HT1080 (cell line): ENCODE results near the gene SPRYD3. TPM values are rescaled to one million over a fixed set of nuclear protein-coding genes. Genes with fewer than 3 reads are reported as not detected.

Experiments used
- DNase-seq: peaks from one replicate; pipeline ENCODE4 v3.0.0-alpha.2; 2015; ENCODE audit warnings: low read depth
- total RNA-seq: library from RNA; depleted of rRNA; stranded (reverse); fragments of >200 nt; shearing (Covaris generic); gene quantifications from 2 replicates; pipeline ENCODE4 v1.2.3, GENCODE V29; 2014

The SPRYD3 gene
- total RNA-seq, 1 experiment from 2014 or later, result 12.7 TPM

DNA sequence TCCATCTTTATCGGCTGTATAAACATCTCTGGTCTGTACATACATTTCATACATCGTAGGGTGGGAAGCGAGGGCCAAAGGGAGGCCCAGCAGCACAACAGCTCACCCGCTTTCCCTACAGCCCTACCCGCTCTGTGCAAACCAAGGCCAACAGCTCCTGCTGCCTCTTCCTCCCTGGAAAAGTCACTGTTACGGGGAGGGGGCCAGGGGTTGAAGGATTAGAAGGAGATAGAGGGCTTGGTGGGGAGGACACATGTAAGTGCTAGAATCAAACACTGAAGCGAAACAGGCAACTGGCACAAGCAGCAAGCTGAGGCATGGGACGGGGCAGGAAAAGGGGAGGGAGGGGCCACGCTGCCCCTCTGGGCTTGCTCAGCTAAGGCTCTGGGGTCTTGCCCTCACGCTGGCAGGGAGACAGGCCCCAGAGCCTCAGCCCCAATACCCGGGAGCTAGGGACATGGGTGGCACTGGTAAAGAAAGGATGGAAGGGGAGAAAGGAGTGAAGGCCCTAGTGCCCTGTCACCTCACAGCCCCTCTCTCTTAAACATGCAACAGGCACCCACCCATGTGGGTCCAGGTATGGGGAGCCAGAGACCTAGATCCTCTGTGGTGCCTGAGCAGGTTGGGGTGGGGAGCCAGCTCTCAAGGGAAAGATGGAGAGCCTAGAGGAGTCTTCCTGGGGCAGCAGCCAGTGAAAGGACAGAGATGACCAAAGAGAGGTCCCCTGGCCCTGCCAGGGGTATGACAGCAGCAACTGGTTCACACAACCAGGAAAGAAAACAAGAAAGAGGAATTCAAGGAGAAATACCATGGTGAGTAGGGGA is 14.4 kb downstream of the SPRYD3 start:
- DNase-seq, result no peak

GRCh38 chr12:53063708-53064612 is 15.2 kb downstream of the SPRYD3 start:
- DNase-seq, result no peak

DNA sequence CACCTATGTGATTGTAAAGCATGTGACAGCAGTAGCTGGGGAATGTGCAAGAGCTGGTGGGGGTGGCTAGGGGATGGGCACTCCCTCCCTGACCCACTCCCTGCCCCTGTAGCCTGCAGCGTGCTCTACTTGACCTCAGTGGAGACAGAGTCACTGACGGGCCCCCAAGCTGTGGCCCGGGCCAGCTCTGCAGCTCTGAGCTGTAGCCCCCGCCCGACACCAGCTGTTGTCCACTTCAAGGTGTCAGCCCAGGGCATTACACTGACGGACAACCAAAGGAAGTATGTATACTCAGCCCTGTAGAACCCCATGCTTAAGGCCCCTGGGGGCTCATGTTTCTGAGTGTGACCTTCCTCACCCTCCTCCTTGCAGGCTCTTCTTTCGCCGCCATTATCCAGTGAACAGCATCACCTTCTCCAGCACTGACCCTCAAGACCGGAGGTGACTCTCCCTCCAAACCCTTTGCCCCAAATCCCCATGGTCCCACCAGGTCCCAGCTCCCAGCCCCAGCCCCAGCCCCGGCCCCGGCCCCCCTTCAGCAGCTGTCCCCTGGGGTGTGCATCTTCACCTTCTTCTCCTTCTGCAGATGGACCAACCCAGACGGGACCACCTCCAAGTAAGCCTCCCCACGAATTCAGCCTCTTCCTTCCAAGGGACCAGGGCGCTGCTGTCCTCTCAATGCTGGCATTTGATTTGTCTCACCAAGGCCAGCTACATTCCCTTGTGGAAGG is 16.0 kb downstream of the SPRYD3 start:
- DNase-seq, result no peak

DNA sequence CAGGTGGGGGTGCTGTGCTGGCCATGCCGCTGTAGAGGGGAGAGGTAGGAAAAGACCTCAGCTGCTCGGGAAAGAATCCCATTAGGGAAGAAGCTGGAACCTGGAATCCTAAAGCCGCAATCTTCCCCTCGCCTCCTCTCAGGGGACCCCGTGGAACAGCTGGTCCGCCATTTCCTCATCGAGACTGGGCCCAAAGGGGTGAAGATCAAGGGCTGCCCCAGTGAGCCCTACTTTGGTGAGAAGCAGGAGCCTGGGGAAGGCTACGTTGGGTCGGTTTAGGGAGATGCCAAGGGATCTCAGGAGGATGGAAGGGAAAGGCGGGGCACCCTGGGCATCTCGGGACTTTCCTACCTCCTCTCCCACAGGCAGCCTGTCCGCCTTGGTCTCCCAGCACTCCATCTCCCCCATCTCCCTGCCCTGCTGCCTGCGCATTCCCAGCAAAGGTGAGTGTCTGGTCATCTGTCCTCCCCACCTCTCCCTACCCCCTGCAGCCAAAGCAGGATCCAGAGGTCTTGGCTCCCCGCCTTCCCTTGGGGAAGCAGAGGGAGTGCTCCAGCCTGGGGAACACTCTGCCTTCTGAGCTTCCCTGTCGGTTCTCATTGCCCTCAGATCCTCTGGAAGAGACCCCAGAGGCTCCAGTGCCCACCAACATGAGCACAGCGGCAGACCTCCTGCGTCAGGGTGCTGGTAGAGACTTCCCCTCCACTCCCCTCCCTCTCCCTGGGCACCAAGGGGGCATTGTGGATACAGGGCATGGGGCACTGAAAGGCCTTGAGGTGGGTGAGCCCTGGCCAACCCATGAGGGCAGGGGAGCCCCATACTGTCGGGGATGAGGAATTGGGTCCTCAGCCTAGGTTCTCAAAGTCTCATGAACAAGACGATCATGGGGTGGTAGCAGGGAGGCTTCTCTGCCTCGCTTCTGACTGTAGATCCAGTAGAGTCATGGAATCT is 16.9 kb downstream of the SPRYD3 start:
- no peak for DNase-seq

DNA sequence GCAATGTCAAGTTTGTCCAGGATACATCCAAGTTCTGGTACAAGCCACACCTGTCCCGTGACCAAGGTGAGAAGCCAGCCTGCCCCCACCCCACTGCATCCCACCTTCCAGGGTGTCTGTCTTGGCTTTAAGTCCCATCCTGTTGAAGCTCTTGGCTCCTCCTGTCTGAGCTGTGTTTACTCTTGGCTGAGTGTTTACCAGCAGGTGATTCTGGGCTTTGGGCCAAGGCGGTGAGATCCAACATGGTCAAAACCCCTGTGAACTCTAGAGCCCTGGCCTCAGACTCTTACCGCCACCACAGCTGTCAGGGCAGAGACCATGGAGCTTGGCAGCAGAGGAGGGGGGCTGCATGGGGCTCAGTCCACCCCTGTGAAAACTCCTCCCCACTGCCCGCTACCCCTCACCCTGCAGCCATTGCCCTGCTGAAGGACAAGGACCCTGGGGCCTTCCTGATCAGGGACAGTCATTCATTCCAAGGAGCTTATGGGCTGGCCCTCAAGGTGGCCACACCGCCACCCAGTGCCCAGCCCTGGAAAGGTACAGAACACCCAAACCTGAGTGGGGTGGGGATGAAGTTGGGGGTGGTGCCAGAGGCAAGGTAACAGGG is 17.7 kb downstream of the SPRYD3 start:
- no peak for DNase-seq

- DNase-seq, result no peak
These were observed 18.4 kb downstream of the SPRYD3 start for GRCh38 chr12:53060721-53061276.

- no peak for DNase-seq
These were observed 19.0 kb downstream of the SPRYD3 start for GRCh38 chr12:53060064-53060720.

GRCh38 chr12:53059434-53060063 is 19.6 kb downstream of the SPRYD3 start:
- DNase-seq, result no peak

- no peak for DNase-seq
These were observed 20.3 kb downstream of the SPRYD3 start for GRCh38 chr12:53058674-53059433.

DNA sequence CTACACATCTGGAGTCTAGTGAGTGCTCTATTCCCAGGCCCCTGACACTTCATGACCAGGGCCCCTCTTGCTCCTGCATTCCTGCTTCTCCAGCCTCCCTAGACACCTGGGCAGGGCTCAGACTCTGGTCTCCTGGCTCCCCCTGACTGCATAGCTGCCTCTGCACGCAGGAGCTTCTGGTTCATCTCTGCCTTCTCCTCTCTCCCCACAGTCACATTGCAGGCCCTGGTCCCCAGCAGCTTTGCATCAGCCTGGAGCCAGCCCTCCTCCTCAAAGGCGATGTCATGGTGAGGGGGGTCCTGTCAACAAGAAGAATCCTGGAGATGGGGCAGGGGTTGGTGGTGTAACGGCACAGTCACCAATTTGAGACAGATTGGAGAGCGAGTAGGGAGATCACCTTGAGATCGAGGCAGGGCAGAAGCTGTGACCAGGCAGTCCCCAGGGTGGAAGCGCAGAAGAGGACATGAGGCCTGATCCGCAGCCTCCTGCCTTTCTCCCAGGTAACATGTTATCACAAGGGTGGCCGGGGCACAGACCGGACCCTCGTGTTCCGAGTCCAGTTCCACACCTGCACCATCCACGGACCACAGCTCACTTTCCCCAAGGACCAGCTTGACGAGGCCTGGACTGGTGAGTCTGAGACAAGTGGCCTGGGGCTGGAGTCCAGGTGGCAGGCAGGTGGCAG is 21.2 kb downstream of the SPRYD3 start:
- DNase-seq, result no peak

- no peak for DNase-seq
These were observed 22.3 kb downstream of the SPRYD3 start for GRCh38 chr12:53056901-53057300.

DNA sequence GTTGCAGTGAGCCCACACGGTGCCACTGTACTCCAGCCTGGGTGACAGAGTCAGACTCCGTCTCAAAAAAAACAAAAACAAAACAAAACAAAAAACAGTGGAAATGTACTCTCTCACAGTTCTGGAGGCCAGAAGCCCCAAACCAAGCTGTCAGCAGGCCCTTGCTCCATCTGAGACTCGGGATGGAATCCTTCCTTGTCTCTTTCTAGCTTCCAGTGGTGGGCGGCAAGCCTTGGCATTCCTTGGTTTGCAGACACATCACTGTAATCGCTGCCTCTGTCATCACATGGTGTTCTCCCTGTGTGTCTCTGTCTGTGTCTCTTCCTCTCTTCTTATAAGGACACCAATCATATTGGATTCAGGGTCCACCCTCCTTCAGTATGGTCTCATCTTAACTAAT is 22.9 kb downstream of the SPRYD3 start:
- no peak for DNase-seq

- no peak for DNase-seq
These were observed 23.5 kb downstream of the SPRYD3 start for GRCh38 chr12:53055471-53056266.

DNA sequence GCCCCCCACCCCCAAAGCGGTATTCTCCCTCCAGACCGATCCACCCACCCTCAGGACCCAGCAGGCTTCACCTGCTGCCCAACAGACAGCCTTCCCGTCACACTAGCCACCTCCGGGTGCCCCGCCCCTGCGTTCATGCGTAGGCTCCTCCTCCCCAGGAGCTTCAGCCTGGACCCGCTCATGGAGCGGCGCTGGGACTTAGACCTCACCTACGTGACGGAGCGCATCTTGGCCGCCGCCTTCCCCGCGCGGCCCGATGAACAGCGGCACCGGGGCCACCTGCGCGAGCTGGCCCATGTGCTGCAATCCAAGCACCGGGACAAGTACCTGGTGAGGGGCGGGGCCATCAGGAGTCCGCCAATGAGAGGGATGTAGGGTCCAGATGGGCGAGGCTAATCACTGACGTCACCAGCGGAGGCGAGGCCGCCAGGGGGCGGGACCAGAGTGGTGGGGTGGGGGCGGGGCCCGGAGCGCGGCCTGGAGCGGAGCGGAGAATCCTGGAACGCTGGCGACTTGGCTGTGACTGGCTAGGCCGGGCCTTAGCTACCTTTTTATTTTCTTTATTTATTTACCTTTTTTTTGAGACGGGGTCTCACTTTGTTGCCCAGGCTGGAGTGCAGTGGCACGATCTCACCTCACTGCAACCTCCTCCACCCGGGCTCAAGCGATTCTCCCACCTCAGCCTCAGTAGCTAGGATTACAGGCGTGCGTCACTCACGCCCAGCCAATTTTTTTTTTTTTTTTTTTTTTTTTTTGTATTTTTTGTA is 24.9 kb downstream of the SPRYD3 start:
- DNase-seq, result no peak

DNA sequence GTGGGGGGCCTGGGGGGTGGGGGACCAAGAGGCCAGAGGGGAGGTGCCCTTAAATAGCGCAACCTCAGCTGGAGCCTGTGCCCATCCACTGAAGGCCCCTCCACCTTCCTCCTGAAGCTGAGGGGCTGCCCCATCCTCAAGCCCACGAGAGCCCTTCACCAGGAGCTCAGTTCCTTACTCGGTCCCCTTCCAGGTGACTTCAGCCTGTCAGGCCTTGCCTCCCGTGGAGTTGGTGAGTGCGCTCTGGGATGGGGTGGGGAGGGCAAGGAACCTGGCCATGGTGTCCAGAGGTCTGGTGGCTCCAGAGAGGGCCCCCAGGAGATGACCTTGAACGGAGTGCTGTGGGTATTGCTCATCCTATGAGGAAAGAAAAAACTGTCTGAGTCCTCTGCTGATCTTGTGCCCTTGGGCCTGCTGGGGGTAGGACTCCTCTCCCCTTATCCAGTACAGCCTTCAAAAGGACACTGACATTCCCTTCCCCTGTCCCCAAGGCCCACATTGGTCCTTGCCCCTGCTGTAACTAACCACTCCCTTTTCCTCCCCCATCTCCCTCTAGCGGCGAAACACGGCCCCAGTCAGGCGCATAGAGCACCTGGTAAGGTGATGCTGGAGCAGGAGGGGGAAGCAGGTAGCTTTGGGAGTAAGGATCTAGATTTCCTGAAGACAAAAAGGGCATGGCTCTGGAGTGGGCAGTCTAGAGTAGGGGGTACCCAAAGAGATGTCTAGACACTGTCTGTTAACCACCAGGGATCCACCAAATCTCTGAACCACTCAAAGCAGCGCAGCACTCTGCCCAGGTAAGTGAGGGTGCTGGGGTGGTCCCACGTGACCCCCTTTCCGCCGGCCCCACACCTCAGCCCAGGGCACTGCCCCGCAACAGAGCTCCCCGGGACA is 25.7 kb downstream of the SPRYD3 start:
- DNase-seq, result no peak
